ENCODE data around the gene AP3B2. TPM values are rescaled to one million over a fixed set of nuclear protein-coding genes. Genes with fewer than 3 reads are reported as not detected.
A peak's percentile ranks its signal among the peaks of the same experiment; 100 is the strongest.

AP3B2 gene
- total and polyA plus RNA-seq, 8 donors = 1.6 to 19.1 (median 3.2) TPM

GRCh38 chr15:82699726-82700125 lies 9.9 kb downstream of the AP3B2 start:
- ATAC-seq (no peak), FAIRE-seq (no peak), DNase-seq (peak in 1 of 6 donors; percentile 18)
- H3K9me3 ChIP-seq = no peaks in the 10 kb centered on the region
- no peaks in the 10 kb centered on the region for H3K4me1 ChIP-seq
- no peaks in the 10 kb centered on the region for H3K27me3 ChIP-seq
- no peak overlapping the region for H3K4me3 ChIP-seq
- no peak overlapping the region for H3K27ac ChIP-seq
- 62 to 64% methylated on average over 11 of the region's 11 CpGs for WGBS, 2 donors
- no peaks in the 10 kb centered on the region for H3K36me3 ChIP-seq
- no peak for TF ChIP-seq CTCF (IDR thresholded peaks at IDR 0.05)
- intact Hi-C loops (cut with DNase I) = no loop called here

- DNase-seq = no peak
- no peaks in the 10 kb centered on the region for H3K27me3 ChIP-seq
- no peaks in the 10 kb centered on the region for H3K36me3 ChIP-seq
- intact Hi-C loops (cut with DNase I) = no loop called here
- H3K4me3 ChIP-seq = no peak overlapping the region
- no peak for TF ChIP-seq CTCF (IDR thresholded peaks at IDR 0.05)
- H3K27ac ChIP-seq = no peak overlapping the region
- WGBS, 2 donors = 78 to 83% methylated on average over 8 of the region's 8 CpGs
- H3K4me1 ChIP-seq = no peaks in the 10 kb centered on the region
- no peak for ATAC-seq
- FAIRE-seq = no peak
- H3K9me3 ChIP-seq = no peaks in the 10 kb centered on the region
Observed at GRCh38 chr15:82698711-82699345, 10.8 kb downstream of the AP3B2 start.

GRCh38 chr15:82697735-82698407 lies 11.8 kb downstream of the AP3B2 start:
- FAIRE-seq (no peak), DNase-seq (no peak), ATAC-seq (no peak)
- WGBS, 2 donors = 78 to 82% methylated on average over 9 of the region's 9 CpGs
- Histone ChIP-seq H3K4me1 (no peaks in the 10 kb centered on the region), H3K36me3 (no peaks in the 10 kb centered on the region), H3K4me3 (no peak overlapping the region), H3K9me3 (no peaks in the 10 kb centered on the region), H3K27ac (no peak overlapping the region), H3K27me3 (no peaks in the 10 kb centered on the region)
- TF ChIP-seq CTCF (IDR thresholded peaks at IDR 0.05) = no peak
- intact Hi-C loops (cut with DNase I) = no loop called here

- Histone ChIP-seq H3K27ac (no peak overlapping the region), H3K9me3 (no peaks in the 10 kb centered on the region), H3K4me1 (no peaks in the 10 kb centered on the region), H3K4me3 (no peak overlapping the region), H3K27me3 (no peaks in the 10 kb centered on the region), H3K36me3 (no peaks in the 10 kb centered on the region)
- no peak for FAIRE-seq
- TF ChIP-seq CTCF (IDR thresholded peaks at IDR 0.05) = no peak
- no peak for DNase-seq
- no peak for ATAC-seq
- WGBS, 2 donors = 82 to 84% methylated on average over 23 of the region's 23 CpGs
- intact Hi-C loops (cut with DNase I) = no loop called here
Observed at GRCh38 chr15:82692171-82692570, 17.5 kb downstream of the AP3B2 start.

- TF ChIP-seq CTCF (IDR thresholded peaks at IDR 0.05) = no peak
- Histone ChIP-seq H3K4me1 (no peaks in the 10 kb centered on the region), H3K9me3 (no peaks in the 10 kb centered on the region), H3K27me3 (no peaks in the 10 kb centered on the region), H3K4me3 (no peak overlapping the region), H3K27ac (no peak overlapping the region), H3K36me3 (no peaks in the 10 kb centered on the region)
- intact Hi-C loops (cut with DNase I) = no loop called here
- no peak for FAIRE-seq
- DNase-seq = no peak
- WGBS, 2 donors = 89 to 94% methylated on average over 8 of the region's 8 CpGs
- no peak for ATAC-seq
Observed at GRCh38 chr15:82689147-82689546, 20.5 kb downstream of the AP3B2 start.

Data from pancreas (tissue), 10 donors.